Measurements from ENCODE around the gene GRB7. TPM values are rescaled to one million over a fixed set of nuclear protein-coding genes. Genes with fewer than 3 reads are reported as not detected.
"Not testable (repeated sequence)": the region's sequence is repeated elsewhere in the genome, so short reads cannot be mapped to it uniquely, and the experiment has no call there.

The GRB7 gene
- total RNA-seq, 1 donor from 2014 or later = 34.5 TPM

DNA sequence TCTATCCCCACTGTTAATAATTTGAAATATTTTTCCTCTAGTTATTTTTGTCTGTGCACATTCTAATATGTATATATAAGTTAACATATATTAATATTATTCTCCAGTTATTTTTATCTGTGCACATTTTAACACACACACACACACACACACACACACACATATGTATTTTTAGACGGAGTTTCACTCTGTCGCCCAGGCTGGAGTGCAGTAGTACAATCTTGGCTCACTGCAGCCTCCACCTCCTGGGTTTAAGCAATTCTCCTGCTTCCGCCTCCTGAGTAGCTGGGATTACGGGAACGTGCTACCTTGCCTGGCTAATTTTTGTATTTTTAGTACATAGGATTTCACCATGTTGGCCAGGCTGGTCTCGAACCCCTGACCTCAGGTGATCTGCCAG lies 20.1 kb upstream of the GRB7 start:
- TF ChIP-seq, protein P1, sequence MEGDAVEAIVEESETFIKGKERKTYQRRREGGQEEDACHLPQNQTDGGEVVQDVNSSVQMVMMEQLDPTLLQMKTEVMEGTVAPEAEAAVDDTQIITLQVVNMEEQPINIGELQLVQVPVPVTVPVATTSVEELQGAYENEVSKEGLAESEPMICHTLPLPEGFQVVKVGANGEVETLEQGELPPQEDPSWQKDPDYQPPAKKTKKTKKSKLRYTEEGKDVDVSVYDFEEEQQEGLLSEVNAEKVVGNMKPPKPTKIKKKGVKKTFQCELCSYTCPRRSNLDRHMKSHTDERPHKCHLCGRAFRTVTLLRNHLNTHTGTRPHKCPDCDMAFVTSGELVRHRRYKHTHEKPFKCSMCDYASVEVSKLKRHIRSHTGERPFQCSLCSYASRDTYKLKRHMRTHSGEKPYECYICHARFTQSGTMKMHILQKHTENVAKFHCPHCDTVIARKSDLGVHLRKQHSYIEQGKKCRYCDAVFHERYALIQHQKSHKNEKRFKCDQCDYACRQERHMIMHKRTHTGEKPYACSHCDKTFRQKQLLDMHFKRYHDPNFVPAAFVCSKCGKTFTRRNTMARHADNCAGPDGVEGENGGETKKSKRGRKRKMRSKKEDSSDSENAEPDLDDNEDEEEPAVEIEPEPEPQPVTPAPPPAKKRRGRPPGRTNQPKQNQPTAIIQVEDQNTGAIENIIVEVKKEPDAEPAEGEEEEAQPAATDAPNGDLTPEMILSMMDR (IDR thresholded peaks at IDR 0.05) = no peak
- intact Hi-C loops (cut with DNase I) = no loop called here
- no peaks in the 10 kb centered on the region for H3K27me3 ChIP-seq (ENCODE audit: low read depth)
- H3K27ac ChIP-seq = no peak overlapping the region
- H3K4me3 ChIP-seq = no peak overlapping the region
- ATAC-seq (no peak), DNase-seq (no peak)
- no peaks in the 10 kb centered on the region for H3K4me1 ChIP-seq
- peaks cover 82% of the 10 kb centered on the region for H3K36me3 ChIP-seq
- H3K9me3 ChIP-seq = no peaks in the 10 kb centered on the region

GRCh38 chr17:39719563-39720355 lies 18.0 kb upstream of the GRB7 start:
- H3K4me1 ChIP-seq = no peaks in the 10 kb centered on the region
- no peak overlapping the region for H3K27ac ChIP-seq
- no peaks in the 10 kb centered on the region for H3K27me3 ChIP-seq (ENCODE audit: low read depth)
- intact Hi-C loops (cut with DNase I) = no loop called here
- H3K9me3 ChIP-seq = no peaks in the 10 kb centered on the region
- peaks cover 77% of the 10 kb centered on the region for H3K36me3 ChIP-seq
- TF ChIP-seq, protein P1 (IDR thresholded peaks at IDR 0.05) = no peak
- DNase-seq (no peak), ATAC-seq (no peak)
- H3K4me3 ChIP-seq = no peak overlapping the region

DNA sequence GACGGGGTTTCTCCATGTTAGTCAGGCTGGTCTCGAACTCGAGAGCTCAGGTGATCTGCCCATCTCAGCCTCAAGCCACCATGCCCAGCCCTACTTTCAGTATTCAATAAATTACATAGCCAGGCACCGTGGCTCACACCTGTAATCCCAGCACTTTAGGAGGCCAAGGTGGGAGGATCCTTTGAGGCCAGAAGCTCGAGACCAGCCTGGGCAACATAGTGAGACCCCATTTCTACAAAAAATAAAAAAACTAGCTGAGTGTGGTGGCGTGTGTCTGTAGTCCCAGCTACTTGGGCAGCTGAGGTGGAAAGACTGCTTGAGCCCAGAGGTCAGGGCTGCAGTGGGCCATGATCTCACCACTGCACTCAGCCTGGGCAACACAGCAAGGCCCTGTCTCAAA lies 15.6 kb upstream of the GRB7 start:
- no peaks in the 10 kb centered on the region for H3K27me3 ChIP-seq (ENCODE audit: low read depth)
- H3K4me3 ChIP-seq = no peak overlapping the region
- intact Hi-C loops (cut with DNase I) = no loop called here
- H3K4me1 ChIP-seq = no peaks in the 10 kb centered on the region
- peaks cover 77% of the 10 kb centered on the region for H3K36me3 ChIP-seq
- H3K27ac ChIP-seq = no peak overlapping the region
- no peaks in the 10 kb centered on the region for H3K9me3 ChIP-seq
- DNase-seq = no peak
- ATAC-seq = no peak
- TF ChIP-seq, protein P1 (IDR thresholded peaks at IDR 0.05) = no peak

DNA sequence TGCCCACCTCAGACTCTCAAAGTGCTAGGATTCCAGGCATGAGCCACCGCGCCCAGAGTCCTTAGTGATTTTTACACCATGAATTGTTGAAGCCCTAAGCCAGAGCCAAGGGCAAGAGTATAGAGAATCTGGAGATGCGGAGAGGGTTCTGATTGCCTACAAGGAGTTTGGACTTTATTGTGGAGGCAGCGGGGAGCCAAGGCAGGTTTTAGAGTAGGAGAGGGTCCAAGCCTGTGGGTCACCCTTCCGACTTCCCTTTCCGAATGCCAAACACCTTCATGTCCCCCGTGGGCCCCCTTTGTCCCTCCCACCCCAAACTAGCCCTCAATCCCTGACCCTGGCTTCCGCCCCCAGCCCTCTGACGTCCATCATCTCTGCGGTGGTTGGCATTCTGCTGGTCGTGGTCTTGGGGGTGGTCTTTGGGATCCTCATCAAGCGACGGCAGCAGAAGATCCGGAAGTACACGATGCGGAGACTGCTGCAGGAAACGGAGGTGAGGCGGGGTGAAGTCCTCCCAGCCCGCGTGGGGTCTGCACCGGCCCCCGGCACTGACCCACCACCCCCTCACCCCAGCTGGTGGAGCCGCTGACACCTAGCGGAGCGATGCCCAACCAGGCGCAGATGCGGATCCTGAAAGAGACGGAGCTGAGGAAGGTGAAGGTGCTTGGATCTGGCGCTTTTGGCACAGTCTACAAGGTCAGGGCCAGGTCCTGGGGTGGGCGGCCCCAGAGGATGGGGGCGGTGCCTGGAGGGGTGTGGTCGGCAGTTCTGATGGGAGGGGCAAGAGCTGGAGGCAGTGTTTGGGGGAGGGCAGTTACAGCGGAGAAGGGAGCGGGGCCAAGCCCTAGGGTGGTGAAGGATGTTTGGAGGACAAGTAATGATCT lies 14.5 kb upstream of the GRB7 start:
- ATAC-seq = peak; percentile 3 to 25

DNA sequence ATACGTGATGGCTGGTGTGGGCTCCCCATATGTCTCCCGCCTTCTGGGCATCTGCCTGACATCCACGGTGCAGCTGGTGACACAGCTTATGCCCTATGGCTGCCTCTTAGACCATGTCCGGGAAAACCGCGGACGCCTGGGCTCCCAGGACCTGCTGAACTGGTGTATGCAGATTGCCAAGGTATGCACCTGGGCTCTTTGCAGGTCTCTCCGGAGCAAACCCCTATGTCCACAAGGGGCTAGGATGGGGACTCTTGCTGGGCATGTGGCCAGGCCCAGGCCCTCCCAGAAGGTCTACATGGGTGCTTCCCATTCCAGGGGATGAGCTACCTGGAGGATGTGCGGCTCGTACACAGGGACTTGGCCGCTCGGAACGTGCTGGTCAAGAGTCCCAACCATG lies 13.0 kb upstream of the GRB7 start:
- no peak overlapping the region for H3K27ac ChIP-seq
- peaks cover 9% of the 10 kb centered on the region for H3K4me1 ChIP-seq
- intact Hi-C loops (cut with DNase I) = no loop called here
- no peak overlapping the region for H3K4me3 ChIP-seq
- no peak for ATAC-seq
- H3K27me3 ChIP-seq (ENCODE audit: low read depth) = no peaks in the 10 kb centered on the region
- H3K9me3 ChIP-seq = no peaks in the 10 kb centered on the region
- TF ChIP-seq, protein P1 (IDR thresholded peaks at IDR 0.05) = no peak
- H3K36me3 ChIP-seq = peaks cover 77% of the 10 kb centered on the region
- no peak for DNase-seq

More for the DNA sequence above, 14.5 kb upstream of the GRB7 start:
- Histone ChIP-seq H3K4me1 (no peaks in the 10 kb centered on the region), H3K9me3 (no peaks in the 10 kb centered on the region), H3K27me3 (ENCODE audit: low read depth) (no peaks in the 10 kb centered on the region), H3K27ac (no peak overlapping the region), H3K36me3 (peaks cover 77% of the 10 kb centered on the region), H3K4me3 (no peak overlapping the region)
- TF ChIP-seq, protein P1 (IDR thresholded peaks at IDR 0.05) = no peak
- DNase-seq = no peak
- intact Hi-C loops (cut with DNase I) = no loop called here

DNA sequence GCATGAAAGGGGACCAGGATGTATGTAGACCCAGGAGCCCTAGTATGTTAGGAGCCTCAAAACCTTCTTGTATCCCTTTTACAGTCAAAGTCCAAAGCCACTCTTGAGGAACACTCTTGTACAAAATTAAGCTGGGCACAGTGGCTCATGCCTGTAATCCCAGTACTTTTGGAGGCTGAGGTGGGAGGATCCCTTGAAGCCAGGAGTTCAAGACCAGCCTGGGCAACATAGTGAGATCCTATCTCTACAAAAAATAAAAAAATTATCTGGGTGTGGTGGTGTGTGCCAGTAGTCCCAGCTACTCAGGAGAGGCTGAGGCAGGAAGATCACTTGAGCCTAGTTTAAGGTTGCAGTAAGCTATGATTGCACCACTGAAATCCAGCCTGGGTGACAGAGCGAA lies 11.8 kb upstream of the GRB7 start:
- DNase-seq; intact Hi-C loops (cut with DNase I); H3K27me3 ChIP-seq (ENCODE audit: low read depth); H3K4me3 ChIP-seq; H3K27ac ChIP-seq; H3K9me3 ChIP-seq; ATAC-seq: not testable (repeated sequence)
- Histone ChIP-seq H3K4me1 (peaks cover 12% of the 10 kb centered on the region), H3K36me3 (peaks cover 73% of the 10 kb centered on the region)
